NCI-H2029 treated with DMSO at 0.1 percent for 48 hours (cell line): ENCODE data around the gene CCDC88A.
"Not testable (repeated sequence)": the region's sequence is repeated elsewhere in the genome, so short reads cannot be mapped to it uniquely, and the experiment has no call there.

Experiments
- DNase-seq: peaks from one replicate; lab custom pipeline; 2025; lab: John Stamatoyannopoulos, UW

Gene CCDC88A

GRCh38 chr2:55302241-55302640 lies 117.4 kb downstream of the CCDC88A start:
- DNase-seq = no peak

- DNase-seq = no peak
Observed at GRCh38 chr2:55301277-55301676, 118.4 kb downstream of the CCDC88A start.

GRCh38 chr2:55296393-55296792 lies 123.3 kb downstream of the CCDC88A start:
- no peak for DNase-seq

- DNase-seq = no peak
Observed at GRCh38 chr2:55283083-55283482, 136.6 kb downstream of the CCDC88A start.

GRCh38 chr2:55282110-55282917 lies 137.3 kb downstream of the CCDC88A start:
- DNase-seq = peak; percentile 50

GRCh38 chr2:55280851-55281546 lies 138.7 kb downstream of the CCDC88A start:
- not testable (repeated sequence) for DNase-seq

GRCh38 chr2:55279859-55280424 lies 139.7 kb downstream of the CCDC88A start:
- DNase-seq = not testable (repeated sequence)

- not testable (repeated sequence) for DNase-seq
Observed at GRCh38 chr2:55279214-55279835, 140.3 kb downstream of the CCDC88A start.

- DNase-seq = no peak
Observed at GRCh38 chr2:55277310-55277709, 142.3 kb downstream of the CCDC88A start.

GRCh38 chr2:55274346-55274745 lies 145.3 kb downstream of the CCDC88A start:
- not testable (repeated sequence) for DNase-seq

GRCh38 chr2:55269645-55269990 lies 150.0 kb downstream of the CCDC88A start:
- no peak for DNase-seq

GRCh38 chr2:55268907-55269644 lies 150.6 kb downstream of the CCDC88A start, which contains the start of gene MTIF2:
Gene MTIF2 (minus strand): TSS chr2:55269231. CDS start chr2:55263858, 5,373 bp downstream.
- DNase-seq = peak; percentile 61

GRCh38 chr2:55268288-55268906 lies 151.3 kb downstream of the CCDC88A start:
- no peak for DNase-seq

GRCh38 chr2:55259586-55259985 lies 160.1 kb downstream of the CCDC88A start:
- DNase-seq = not testable (repeated sequence)

- no peak for DNase-seq
Observed at GRCh38 chr2:55252832-55253231, 166.8 kb downstream of the CCDC88A start.

GRCh38 chr2:55247025-55247424 lies 172.6 kb downstream of the CCDC88A start:
- DNase-seq = no peak

GRCh38 chr2:55245411-55245810 lies 174.2 kb downstream of the CCDC88A start:
- no peak for DNase-seq

GRCh38 chr2:55242617-55243016 lies 177.0 kb downstream of the CCDC88A start:
- DNase-seq = no peak

- DNase-seq = not testable (repeated sequence)
Observed at GRCh38 chr2:55241582-55241981, 178.1 kb downstream of the CCDC88A start.

- DNase-seq = no peak
Observed at GRCh38 chr2:55239656-55240222, 179.9 kb downstream of the CCDC88A start.
